KG1 (cell line): ENCODE data around the gene LAMA2.

Source experiments
- DNase-seq: peaks from one replicate; lab custom pipeline; 2025; lab: John Stamatoyannopoulos, UW

LAMA2 gene, protein sequence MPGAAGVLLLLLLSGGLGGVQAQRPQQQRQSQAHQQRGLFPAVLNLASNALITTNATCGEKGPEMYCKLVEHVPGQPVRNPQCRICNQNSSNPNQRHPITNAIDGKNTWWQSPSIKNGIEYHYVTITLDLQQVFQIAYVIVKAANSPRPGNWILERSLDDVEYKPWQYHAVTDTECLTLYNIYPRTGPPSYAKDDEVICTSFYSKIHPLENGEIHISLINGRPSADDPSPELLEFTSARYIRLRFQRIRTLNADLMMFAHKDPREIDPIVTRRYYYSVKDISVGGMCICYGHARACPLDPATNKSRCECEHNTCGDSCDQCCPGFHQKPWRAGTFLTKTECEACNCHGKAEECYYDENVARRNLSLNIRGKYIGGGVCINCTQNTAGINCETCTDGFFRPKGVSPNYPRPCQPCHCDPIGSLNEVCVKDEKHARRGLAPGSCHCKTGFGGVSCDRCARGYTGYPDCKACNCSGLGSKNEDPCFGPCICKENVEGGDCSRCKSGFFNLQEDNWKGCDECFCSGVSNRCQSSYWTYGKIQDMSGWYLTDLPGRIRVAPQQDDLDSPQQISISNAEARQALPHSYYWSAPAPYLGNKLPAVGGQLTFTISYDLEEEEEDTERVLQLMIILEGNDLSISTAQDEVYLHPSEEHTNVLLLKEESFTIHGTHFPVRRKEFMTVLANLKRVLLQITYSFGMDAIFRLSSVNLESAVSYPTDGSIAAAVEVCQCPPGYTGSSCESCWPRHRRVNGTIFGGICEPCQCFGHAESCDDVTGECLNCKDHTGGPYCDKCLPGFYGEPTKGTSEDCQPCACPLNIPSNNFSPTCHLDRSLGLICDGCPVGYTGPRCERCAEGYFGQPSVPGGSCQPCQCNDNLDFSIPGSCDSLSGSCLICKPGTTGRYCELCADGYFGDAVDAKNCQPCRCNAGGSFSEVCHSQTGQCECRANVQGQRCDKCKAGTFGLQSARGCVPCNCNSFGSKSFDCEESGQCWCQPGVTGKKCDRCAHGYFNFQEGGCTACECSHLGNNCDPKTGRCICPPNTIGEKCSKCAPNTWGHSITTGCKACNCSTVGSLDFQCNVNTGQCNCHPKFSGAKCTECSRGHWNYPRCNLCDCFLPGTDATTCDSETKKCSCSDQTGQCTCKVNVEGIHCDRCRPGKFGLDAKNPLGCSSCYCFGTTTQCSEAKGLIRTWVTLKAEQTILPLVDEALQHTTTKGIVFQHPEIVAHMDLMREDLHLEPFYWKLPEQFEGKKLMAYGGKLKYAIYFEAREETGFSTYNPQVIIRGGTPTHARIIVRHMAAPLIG (N-terminal part only)

GRCh38 chr6:128882991-128883611 lies at the start of gene LAMA2:
Gene LAMA2 (plus strand): TSS chr6:128883138. CDS start chr6:128883246, 108 bp downstream.
- DNase-seq = no peak

DNA sequence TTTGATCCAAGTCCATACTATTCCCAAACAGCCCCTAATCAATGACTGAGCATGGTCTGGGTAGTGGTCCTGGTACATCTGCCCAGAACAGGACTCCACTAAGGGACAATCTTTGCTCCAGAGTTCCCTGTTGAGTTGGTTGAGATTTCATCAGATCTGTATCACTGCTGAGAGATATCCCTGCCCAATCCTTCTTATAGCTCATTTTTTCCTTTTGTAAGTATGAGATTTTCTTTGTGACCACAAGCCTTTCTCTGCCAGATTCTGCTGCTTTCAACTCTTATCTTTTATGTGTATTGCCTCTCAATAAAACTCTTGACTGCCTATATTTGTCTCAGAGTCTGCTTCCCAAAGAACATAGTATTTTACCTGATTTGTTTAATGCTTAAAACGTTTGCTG lies 46.2 kb upstream of the LAMA2 start:
- no peak for DNase-seq

DNA sequence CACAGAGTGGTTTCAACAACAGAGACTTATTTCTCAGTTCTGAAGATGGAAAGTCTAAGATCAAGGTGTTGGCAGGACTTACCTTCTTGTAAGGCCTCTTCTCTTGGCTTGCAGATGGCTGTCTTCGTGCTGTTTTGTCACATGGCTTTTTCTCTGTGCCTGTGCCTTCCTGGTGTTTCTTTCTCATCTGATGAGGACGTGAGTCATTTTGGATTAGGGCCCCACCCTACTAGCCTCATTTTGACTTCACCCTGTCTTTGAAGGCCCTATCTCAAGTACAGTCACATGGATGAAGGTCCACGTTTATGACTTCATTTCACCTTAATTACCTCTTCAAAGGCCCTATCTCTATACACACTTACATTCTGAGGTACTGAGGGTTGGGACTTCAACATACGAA lies 41.4 kb upstream of the LAMA2 start:
- DNase-seq = no peak

DNA sequence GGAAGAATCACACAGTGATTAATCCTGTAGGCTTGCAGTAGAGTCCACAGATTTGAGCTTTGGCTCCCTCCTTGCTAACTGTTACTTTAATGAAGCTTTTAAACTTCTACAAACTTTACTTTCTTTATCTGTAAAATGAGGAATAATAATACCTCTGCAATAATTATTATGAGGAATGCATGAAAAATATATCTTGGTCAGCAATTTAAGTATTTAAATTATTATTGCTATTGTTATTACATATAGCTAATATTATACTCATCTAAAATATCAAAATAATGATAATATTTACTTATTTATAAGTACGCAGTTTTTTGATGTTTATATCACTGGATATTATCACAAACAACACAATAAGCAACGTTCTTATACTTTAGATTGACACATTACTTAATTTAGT lies 38.3 kb upstream of the LAMA2 start:
- no peak for DNase-seq

DNA sequence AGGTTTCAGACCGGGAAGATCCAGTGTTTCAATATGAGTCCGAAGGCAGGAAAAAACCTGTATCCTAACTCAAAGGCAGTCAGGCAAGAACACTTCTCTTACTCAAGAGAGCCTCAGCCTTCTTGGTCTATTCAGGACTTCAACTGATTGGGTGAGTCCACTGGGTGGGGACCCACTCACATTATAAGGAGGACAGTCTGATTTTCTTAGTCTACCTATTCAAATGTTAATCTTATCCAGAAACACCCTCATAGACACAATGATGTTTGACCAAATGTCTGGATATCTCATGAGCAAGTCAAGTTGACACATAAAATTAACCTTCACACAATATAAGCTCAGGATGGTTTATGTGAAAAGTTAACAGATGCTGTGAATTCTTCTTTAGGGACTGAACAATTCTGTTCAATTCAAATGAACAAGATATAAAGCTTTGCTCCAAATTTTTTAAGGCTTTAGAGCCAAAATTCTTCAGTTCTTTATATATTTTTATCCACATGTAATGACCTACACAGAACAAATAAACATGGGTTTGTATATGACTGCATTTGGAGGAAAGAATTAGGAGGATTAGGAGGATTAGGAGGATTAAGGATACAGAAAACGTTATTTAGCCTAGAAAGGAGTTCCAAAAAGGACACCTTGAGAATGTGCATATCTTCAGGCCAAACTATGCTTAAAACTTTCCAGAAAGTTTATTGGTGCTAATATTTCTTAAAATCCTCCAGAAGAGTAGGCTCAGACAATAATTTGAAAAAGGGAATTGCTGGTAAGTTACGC lies 35.3 kb upstream of the LAMA2 start:
- no peak for DNase-seq

DNA sequence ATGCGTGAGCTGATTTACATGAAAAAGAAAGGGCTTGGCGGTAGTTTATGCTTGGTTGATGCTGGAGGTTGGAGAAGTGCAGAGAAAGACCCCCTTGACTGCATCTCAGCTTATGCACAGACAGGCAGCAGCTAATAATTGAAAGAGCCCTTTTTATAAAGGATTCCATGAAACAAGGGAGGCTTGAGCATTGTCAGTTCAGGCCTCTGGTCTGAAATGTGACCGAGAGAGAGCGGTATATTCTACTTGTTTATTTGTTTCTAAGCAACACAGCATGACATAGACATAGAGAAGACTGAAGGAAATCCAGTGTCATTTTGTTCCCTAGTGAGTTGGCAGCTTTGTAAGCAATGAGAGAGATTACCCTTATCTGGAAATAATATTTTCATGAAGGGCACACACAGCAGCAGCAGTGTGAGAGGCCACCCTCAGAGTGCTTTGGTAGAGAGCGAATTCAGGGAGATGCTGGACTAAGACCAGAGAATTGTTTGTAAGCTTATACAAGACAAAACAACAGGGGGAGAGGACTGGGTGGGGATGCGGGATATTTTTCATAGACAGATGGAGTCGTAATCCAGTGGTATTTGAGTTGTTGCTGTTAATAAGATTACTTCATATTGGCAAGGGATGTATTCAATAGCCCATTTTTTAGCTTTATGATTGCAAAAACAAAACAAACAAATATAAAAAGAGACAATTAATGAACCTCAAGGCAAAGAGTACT lies 34.6 kb upstream of the LAMA2 start:
- no peak for DNase-seq

- DNase-seq = no peak
These were observed 27.3 kb upstream of the LAMA2 start for GRCh38 chr6:128855581-128856085.

DNA sequence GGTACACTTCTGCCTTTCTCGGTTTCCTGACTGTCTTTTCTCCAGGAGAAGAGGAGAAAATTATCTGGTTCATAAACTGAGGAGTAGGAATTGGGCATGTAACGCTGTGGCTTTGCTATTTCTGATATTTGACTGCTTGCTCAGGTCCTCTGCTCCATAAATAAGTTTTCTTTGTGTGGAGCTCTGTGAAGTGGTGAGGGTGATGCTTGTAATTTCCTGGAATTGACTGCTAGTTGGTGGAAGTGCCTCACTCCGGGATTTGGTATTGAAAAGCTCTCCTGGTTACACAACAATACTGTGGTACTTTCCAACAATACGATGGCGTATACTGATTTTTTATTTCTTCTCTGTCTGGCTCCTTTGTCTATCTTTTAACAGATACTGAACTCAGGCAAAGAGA lies 25.1 kb upstream of the LAMA2 start:
- DNase-seq = no peak

GRCh38 chr6:128860782-128861181 lies 22.2 kb upstream of the LAMA2 start:
- no peak for DNase-seq

DNA sequence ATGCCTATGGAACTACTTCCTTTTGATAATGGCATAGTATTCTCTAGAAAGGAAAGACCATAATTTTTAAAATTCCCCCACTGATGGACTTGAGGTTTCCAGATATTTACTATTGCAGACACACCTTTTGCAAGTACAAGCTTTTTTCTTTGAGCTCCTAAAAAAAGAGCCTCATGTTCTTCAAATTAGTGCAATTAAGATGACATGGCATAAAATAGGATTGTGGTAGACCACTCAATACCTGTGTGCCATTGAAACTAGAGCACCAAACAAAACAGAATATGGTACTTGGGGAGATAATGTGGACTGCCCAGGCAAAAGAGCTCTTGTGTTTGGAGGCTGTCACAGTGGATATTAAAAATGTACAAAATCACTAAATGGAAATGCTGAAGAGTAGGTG lies 19.0 kb upstream of the LAMA2 start:
- DNase-seq = no peak

DNA sequence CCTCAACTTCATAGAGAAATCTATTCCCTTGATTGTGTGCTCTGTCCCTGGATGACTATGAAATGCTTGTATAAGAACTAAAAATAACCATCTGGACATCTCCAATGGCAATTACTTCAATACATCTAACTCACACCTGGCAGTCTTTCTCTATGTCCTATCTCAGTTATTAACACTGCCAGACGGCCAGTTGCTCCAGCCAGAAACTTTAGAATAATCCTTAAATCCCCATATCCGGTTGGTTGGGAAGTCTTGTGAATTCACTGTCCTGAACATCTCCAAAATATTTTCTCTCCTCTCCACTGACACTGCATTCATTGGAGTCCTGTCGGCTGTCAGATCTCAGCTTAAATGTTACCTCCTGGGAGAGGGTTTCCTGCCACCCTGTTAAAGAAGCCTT lies 12.2 kb upstream of the LAMA2 start:
- DNase-seq = no peak

GRCh38 chr6:128874863-128875262 lies 8.1 kb upstream of the LAMA2 start:
- DNase-seq = no peak

DNA sequence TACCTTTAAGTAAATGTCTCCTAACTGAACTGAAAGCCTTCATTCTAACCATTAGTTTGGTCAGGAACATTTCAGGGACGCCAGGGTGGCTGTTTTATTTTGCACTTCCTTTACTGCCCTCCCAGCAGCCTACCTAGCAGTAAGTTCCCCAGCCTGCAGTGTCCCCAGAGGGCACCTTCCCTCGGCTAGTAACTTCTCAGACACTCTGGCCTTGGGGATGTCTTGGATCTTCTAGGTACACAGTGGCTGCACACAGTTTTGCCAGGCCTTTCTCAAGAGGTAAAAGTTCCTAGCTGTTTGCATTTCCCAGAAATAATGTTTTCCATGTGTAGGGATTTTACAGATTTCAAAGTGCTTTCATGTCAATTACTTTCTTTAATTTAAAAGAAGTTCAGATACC lies 378 bp upstream of the LAMA2 start:
- no peak for DNase-seq

GRCh38 chr6:128883906-128884305 lies 968 bp downstream of the LAMA2 start:
- no peak for DNase-seq

GRCh38 chr6:128885381-128885780 lies 2.4 kb downstream of the LAMA2 start:
- no peak for DNase-seq

- no peak for DNase-seq
These were observed 3.8 kb downstream of the LAMA2 start for GRCh38 chr6:128886706-128887105.

DNA sequence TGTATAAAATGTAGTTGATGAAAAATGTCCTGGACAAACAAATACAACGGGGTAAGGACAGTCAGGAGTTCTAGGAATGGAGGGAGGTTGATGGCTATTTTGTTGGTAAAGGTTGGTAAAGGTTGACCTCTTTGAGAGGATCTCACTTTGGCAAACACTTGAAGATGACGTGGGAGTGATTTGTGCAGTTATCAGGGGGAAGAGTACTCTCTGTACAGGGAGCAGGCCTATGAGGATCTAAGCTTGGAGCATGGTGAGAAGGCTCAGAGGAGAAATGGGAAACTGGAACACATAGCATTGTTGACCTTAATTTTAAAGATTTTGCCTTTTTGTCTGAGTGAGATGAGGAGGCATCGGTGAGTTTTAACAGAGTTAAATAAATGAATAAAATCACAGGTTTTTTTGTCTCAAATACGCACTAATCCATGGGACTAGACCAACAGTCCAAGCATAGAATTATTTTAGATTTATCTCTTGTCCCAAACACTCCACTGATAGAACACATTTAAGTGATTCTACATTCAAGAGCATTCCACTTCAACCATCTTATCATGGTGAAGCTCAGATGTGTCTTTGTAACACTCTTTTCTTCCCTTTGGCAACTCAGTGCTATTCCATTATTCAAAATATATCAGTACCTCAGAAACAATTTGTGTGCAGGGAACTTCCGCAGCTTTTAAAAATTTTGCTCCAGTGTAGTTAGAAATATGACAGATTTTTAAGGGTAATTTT lies 5.7 kb downstream of the LAMA2 start:
- no peak for DNase-seq

GRCh38 chr6:128889870-128890269 lies 6.9 kb downstream of the LAMA2 start:
- DNase-seq = no peak

DNA sequence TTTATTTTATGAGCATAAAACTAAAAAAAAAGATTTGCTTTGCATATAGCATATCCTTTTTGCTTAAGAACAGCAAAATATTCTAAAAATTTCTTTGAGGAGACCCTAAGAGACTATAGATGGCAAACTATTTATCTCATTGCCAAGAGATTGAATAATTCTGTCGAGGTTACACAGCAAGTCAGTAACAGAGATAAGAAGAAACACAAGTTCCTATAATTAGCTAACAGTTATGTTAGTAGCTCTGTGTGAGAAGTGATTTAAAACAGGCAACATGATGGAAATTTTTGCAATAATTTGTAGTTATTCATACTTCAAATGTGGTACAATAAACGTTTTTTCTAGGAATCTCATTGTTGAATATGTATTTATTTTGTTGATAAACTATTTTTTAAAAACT lies 9.1 kb downstream of the LAMA2 start:
- DNase-seq = no peak
